Measurements from ENCODE around the gene INHBE.

- TF ChIP-seq, protein P1, sequence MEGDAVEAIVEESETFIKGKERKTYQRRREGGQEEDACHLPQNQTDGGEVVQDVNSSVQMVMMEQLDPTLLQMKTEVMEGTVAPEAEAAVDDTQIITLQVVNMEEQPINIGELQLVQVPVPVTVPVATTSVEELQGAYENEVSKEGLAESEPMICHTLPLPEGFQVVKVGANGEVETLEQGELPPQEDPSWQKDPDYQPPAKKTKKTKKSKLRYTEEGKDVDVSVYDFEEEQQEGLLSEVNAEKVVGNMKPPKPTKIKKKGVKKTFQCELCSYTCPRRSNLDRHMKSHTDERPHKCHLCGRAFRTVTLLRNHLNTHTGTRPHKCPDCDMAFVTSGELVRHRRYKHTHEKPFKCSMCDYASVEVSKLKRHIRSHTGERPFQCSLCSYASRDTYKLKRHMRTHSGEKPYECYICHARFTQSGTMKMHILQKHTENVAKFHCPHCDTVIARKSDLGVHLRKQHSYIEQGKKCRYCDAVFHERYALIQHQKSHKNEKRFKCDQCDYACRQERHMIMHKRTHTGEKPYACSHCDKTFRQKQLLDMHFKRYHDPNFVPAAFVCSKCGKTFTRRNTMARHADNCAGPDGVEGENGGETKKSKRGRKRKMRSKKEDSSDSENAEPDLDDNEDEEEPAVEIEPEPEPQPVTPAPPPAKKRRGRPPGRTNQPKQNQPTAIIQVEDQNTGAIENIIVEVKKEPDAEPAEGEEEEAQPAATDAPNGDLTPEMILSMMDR (IDR thresholded peaks at IDR 0.05): no peak; the same call in 1 of the 2 replicates
- TF ChIP-seq POLR2AphosphoS5 (IDR thresholded peaks at IDR 0.05; ENCODE audit: low read depth, low read length): no peak; the same call in 1 of the 2 replicates
- no peak for TF ChIP-seq REST (IDR thresholded peaks at IDR 0.05; ENCODE audit: insufficient read depth in 1 of 2, low read depth in 2 of 2, low read length in 1 of 2)
These were observed 24.8 kb upstream of the INHBE start for GRCh38 chr12:57430112-57430930.

Data from Panc1 (cell line).